Adrenal gland (tissue), 12 donors: Measurements from ENCODE around the gene TBC1D14. TPM values are rescaled to one million over a fixed set of nuclear protein-coding genes. Genes with fewer than 3 reads are reported as not detected.

Source experiments
- DNase-seq, 7 donors: peaks; one replicate each; pipeline ENCODE4 v3.0.0-alpha.2; 2019 to 2020
- H3K27ac ChIP-seq, 5 donors: fragments of 200-600 bp; sonication (generic) in 4 of 5; 1 replicate in 3 of 5; 2 replicates in 2 of 5; pipeline versions ENCODE4 v1.5.1 to v1.8.0; 2016 to 2020; ENCODE audit warnings: mild to moderate bottlenecking in 1 of 5
- H3K27me3 ChIP-seq: fragments of 200-600 bp; 2 replicates; pipeline ENCODE4 v1.8.0; 2021
- H3K36me3 ChIP-seq, 2 donors: fragments of 200-600 bp; replicated peaks in 1 of 2; 1 replicate in 1 of 2; 2 replicates in 1 of 2; pipeline versions ENCODE4 v1.5.1 to v1.8.0; 2018 to 2022
- H3K4me1 ChIP-seq, 2 donors: fragments of 200-600 bp; replicated peaks in 1 of 2; 1 replicate in 1 of 2; 2 replicates in 1 of 2; pipeline versions ENCODE4 v1.5.1 to v1.8.0; 2018 to 2021
- H3K4me3 ChIP-seq, 4 donors: fragments of 200-600 bp; sonication (generic) in 3 of 4; one replicate each; pipeline ENCODE4 v1.5.1; 2016 to 2018
- H3K9me3 ChIP-seq, 3 donors: fragments of 200-600 bp; sonication (generic) in 1 of 3; replicated peaks in 1 of 3; 1 replicate in 2 of 3; 2 replicates in 1 of 3; pipeline versions ENCODE4 v1.5.1 to v1.8.0; 2016 to 2021
- POLR2A ChIP-seq, 2 donors: fragments of 450-650 bp; IDR thresholded peaks; one replicate each; pipeline ENCODE4 v1.6.1; 2017; ENCODE audit warnings: antibody characterized with exemption in 2 of 2, mild to moderate bottlenecking in 2 of 2, moderate library complexity in 1 of 2
- WGBS, 4 donors: extraction: QIAGEN DNeasy Blood & Tissue Kit in 2 of 4; methylation state at CpG; one replicate each; pipeline versions ENCODE4 v1.1.5 to v1.1.7; 2013 to 2017; 5-methylcytosine and 5-hydroxymethylcytosine counted together
- intact Hi-C, 2 donors: fragments of 100-400 bp; cut with DNase I; formaldehyde crosslinking; loops; one replicate each; pipeline versions ENCODE4 v1.14.1 to v1.15.0; 2022 to 2023
- polyA plus RNA-seq, 3 donors: library from polyadenylated mRNA; stranded (reverse); fragments of 200-250 nt in 2 of 3; fragments of 350-450 nt in 1 of 3; fragmentation: Illumina TruSeq in 1 of 3; extraction: RNeasy Lipid Tissue Mini Kit (QIAGEN cat#74804) in 1 of 3; gene quantifications; one replicate each; pipeline ENCODE4 v1.2.3, GENCODE V29; 2013 to 2014
- total RNA-seq, 9 donors: library from RNA; depleted of rRNA in 4 of 9; stranded (reverse); fragments of >200 nt in 4 of 9; fragments of 120-200 nt in 1 of 9; fragmentation: NEBNext Ultra II Directional in 1 of 9; extraction: Animal tissue kit (Norgen Biotek cat#: 25700) in 1 of 9; gene quantifications; one replicate each; pipeline versions ENCODE4 v1.1.0 to v1.2.4, GENCODE V29; 2013 to 2023
- TF ChIP-seq, protein P1 (sequence below), 6 experiments: fragments of 450-650 bp in 4 of 6; fragments of 200-600 bp in 2 of 6; sonication (generic) in 1 of 6; IDR thresholded peaks; 1 replicate in 5 of 6; 2 replicates in 1 of 6; pipeline versions ENCODE4 v1.5.1 to v1.8.0; 2016 to 2021; ENCODE audit warnings: antibody characterized with exemption in 6 of 6, mild to moderate bottlenecking in 2 of 6, moderate library complexity in 1 of 6
- donor health status: healthy with polysubstance abuse.
- donor health status: Bipolar disorder and iron deficiency.
- donor health status: DM: yes; HTN: yes; CAD: no.
- donor health status: DM: no; HTN: no; CAD: no.
- donor health status: DM: no; HTN: no; CAD: no.
- donor health status: DM: yes; HTN: yes; CAD: no.

Gene TBC1D14
- total and polyA plus RNA-seq, 12 donors: 24.9 to 110 (median 83.0) TPM

DNA sequence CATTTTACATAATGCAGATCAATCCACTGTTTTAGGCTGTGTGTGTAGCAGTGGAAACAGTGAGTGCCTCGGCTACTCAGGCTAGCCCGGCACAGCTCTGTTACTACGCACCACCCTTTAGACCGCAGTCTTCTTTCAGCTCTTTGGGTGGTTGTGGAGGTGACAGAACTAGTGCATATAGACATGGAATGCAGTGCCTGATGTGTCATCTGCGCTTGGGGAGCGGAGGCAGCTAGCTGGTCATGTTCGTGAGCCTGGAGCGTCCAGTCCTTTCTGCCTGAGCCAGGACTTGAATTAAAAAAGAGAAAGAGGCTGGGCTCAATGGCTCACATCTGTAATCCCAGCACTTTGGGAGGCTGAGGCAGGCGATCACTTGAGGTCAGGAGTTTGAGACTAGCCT, 4.8 kb downstream of the TBC1D14 start:
- H3K27me3 ChIP-seq: no peaks in the 10 kb centered on the region
- peak overlapping the region in 1 of 5 donors; percentile 99 for H3K27ac ChIP-seq
- no peaks in the 10 kb centered on the region for H3K36me3 ChIP-seq
- H3K9me3 ChIP-seq: no peaks in the 10 kb centered on the region
- no peak for TF ChIP-seq POLR2A (IDR thresholded peaks at IDR 0.05)
- TF ChIP-seq, protein P1, sequence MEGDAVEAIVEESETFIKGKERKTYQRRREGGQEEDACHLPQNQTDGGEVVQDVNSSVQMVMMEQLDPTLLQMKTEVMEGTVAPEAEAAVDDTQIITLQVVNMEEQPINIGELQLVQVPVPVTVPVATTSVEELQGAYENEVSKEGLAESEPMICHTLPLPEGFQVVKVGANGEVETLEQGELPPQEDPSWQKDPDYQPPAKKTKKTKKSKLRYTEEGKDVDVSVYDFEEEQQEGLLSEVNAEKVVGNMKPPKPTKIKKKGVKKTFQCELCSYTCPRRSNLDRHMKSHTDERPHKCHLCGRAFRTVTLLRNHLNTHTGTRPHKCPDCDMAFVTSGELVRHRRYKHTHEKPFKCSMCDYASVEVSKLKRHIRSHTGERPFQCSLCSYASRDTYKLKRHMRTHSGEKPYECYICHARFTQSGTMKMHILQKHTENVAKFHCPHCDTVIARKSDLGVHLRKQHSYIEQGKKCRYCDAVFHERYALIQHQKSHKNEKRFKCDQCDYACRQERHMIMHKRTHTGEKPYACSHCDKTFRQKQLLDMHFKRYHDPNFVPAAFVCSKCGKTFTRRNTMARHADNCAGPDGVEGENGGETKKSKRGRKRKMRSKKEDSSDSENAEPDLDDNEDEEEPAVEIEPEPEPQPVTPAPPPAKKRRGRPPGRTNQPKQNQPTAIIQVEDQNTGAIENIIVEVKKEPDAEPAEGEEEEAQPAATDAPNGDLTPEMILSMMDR (IDR thresholded peaks at IDR 0.05): no peak
- no peak overlapping the region for H3K4me3 ChIP-seq
- DNase-seq: no peak
- peaks cover 46 to 91% of the 10 kb centered on the region in 2 donors for H3K4me1 ChIP-seq
- intact Hi-C loops: no loop called here
- WGBS, 4 donors: 81 to 97% (median 86%) methylated on average over 9 of the region's 9 CpGs

DNA sequence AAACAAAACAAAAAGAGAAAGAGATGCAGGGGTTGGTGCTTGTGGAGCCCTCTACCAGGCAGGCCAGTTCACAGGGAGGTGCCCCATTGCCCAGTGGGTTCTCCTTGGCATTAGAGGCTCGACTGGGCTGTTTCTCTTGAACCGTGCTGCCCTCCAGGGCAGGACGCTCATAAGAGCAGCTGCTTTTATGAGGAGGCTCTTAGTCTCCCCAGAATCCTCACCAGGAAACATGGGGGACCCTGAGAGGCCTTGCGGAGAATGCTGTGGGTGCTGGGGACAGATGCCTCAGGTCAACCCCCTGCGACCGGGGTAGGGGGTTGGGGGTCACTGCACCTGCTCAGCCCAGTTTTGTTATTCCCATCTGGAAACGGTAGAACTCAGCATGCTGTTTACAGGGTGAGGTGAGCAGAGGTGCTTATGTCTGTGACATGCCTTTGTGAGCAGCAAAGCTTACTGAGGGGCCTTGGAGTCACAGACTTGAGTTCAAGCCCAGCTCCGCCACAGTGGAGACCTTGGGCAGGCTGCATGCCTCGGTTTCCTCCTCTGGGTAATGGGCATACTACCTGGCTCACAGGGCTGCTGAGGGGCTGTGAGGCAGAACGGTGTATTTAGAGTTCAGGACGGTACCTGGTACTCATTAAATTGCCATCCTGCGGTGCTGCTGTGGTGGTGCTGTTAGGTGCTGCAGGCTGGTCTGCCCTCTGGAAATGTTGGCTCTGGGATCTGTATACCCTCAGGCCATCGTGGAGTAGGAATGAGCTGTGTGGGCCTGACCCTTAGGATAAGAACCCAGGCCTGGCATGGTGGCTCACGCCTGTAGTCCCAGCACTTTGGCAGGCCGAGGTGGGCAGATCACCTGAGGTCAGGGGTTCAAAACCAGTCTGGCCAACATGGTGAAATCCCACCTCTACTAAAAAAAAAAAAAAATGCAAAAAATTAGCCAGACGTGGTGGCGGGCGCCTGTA, 5.7 kb downstream of the TBC1D14 start:
- WGBS, 4 donors: 86 to 91% (median 89%) methylated on average over 9 to 18 of the region's 18 CpGs
- intact Hi-C loops: no loop called here
- DNase-seq: no peak
- Histone ChIP-seq H3K4me1 (peaks cover 46 to 98% of the 10 kb centered on the region in 2 donors), H3K9me3 (no peaks in the 10 kb centered on the region), H3K27ac (peak overlapping the region in 4 of 5 donors; percentile 8 to 99 (median 77)), H3K4me3 (no peak overlapping the region), H3K36me3 (no peaks in the 10 kb centered on the region), H3K27me3 (no peaks in the 10 kb centered on the region)
- TF ChIP-seq, protein P1 (IDR thresholded peaks at IDR 0.05): no peak

GRCh38 chr4:6916069-6916586, 6.5 kb downstream of the TBC1D14 start:
- Histone ChIP-seq H3K4me1 (peaks cover 39 to 93% of the 10 kb centered on the region in 2 donors), H3K27ac (peak overlapping the region in 3 of 5 donors; percentile 62 to 99 (median 92)), H3K36me3 (no peaks in the 10 kb centered on the region), H3K27me3 (no peaks in the 10 kb centered on the region), H3K9me3 (no peaks in the 10 kb centered on the region), H3K4me3 (no peak overlapping the region)
- TF ChIP-seq, protein P1 (IDR thresholded peaks at IDR 0.05): no peak
- TF ChIP-seq POLR2A (IDR thresholded peaks at IDR 0.05): no peak
- 80 to 90% (median 85%) methylated on average over 12 of the region's 12 CpGs for WGBS, 4 donors
- DNase-seq: no peak
- intact Hi-C loops: no loop called here

DNA sequence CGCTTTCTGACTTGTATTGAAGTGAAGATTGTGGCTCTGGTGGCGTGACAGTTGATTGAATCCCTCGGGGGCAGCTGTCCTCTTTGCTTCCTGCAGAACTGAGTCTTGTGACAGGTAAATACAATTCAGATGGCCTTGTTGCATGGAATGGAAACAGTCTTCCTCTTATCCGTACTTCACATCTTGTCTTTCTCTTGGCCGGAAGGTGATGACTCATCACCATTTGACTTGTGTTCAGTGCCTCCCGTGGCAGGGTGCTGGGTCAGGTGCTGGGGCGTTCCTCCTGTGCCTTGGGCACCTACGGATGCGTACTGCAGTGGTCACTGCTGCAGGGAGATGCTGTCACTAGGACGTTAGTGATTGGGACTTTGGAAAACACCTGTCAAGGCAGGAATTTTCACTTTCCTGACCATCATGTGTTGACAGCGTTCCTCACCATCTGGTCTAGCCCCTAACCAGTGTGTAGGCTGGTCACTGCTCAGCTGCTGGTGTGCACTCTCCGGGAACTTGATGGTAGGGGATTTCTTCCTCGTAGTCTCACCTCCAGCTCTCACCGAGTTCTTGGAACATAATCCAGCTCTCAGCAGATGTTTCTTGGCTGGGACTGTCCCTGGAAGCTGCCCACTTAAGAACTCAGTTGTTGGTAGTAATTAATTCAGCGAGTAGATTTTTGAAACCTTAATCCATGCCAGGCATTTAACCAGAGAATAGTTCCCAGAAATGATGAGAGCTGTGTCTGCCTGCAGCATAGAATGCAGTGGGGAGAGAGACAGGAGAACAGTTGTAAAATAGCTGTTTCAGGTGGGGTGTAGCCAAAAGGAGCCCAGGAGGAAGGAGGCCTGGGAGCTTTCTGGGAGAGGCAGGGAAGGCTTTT, 7.2 kb downstream of the TBC1D14 start:
- H3K4me3 ChIP-seq: no peak overlapping the region
- intact Hi-C loops: no loop called here

More for the DNA sequence above, 7.2 kb downstream of the TBC1D14 start:
- WGBS, 4 donors: 46 to 62% (median 52%) methylated on average over 10 to 15 of the region's 15 CpGs
- Histone ChIP-seq H3K36me3 (no peaks in the 10 kb centered on the region), H3K27ac (peak overlapping the region; percentile 28 to 99 (median 62)), H3K9me3 (no peaks in the 10 kb centered on the region), H3K27me3 (no peaks in the 10 kb centered on the region), H3K4me1 (peaks cover 36 to 86% of the 10 kb centered on the region in 2 donors)
- TF ChIP-seq, protein P1 (IDR thresholded peaks at IDR 0.05): no peak
- TF ChIP-seq POLR2A (IDR thresholded peaks at IDR 0.05): peak in 1 of 2 donors; percentile 31
- DNase-seq: peak; percentile 68 to 90 (median 79)
